ENCODE results near the gene SFTA2. TPM values are rescaled to one million over a fixed set of nuclear protein-coding genes. Genes with fewer than 3 reads are reported as not detected.

SFTA2 gene
- total and polyA plus RNA-seq, 8 donors: 2.8 to 94.7 (median 15.2) TPM; not detected in 3

GRCh38 chr6:30951907-30952469 is 20.0 kb upstream of the SFTA2 start:
- no peak overlapping the region for H3K27ac ChIP-seq
- intact Hi-C loops (cut with DNase I; ENCODE audit: low total_unique reads): no loop called here
- H3K36me3 ChIP-seq: peaks cover 0 to 25% (median 0%) of the 10 kb centered on the region in 4 donors
- H3K9me3 ChIP-seq: no peaks in the 10 kb centered on the region
- DNase-seq: no peak
- no peak for TF ChIP-seq POLR2AphosphoS5 (IDR thresholded peaks at IDR 0.05)
- no peak for TF ChIP-seq CTCF (IDR thresholded peaks at IDR 0.05)
- TF ChIP-seq EP300 (IDR thresholded peaks at IDR 0.05): no peak
- no peak for TF ChIP-seq POLR2A (IDR thresholded peaks at IDR 0.05)
- peaks cover 3 to 18% (median 14%) of the 10 kb centered on the region in 4 donors for H3K4me1 ChIP-seq
- H3K4me3 ChIP-seq: no peak overlapping the region
- peaks cover 0 to 29% (median 6%) of the 10 kb centered on the region in 3 donors for H3K27me3 ChIP-seq
- 77 to 91% (median 86%) methylated on average over 5 of the region's 5 CpGs for WGBS, 5 donors

DNA sequence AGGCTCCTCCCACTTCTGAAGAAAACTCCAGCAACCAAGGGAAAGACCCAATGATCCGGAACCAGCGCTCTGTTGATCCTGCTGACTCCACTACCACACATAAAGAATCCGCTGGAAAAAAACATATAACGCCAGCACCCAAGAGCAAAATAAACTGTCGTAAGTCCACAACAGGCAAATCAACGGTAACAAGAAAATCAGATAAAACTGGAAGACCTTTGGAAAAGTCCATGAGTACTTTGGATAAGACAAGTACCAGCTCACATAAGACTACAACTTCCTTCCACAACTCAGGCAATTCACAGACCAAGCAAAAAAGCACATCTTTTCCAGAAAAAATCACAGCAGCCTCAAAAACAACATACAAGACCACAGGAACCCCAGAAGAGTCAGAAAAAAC is 16.8 kb upstream of the SFTA2 start:
- H3K4me1 ChIP-seq: no peaks in the 10 kb centered on the region
- no peak overlapping the region for H3K4me3 ChIP-seq
- H3K36me3 ChIP-seq: peaks cover 0 to 25% (median 0%) of the 10 kb centered on the region in 4 donors
- no peak for DNase-seq
- intact Hi-C loops (cut with DNase I; ENCODE audit: low total_unique reads): no loop called here
- H3K9me3 ChIP-seq: no peaks in the 10 kb centered on the region
- no peak overlapping the region for H3K27ac ChIP-seq
- WGBS, 5 donors: 64 to 84% (median 74%) methylated on average over 6 of the region's 6 CpGs
- no peak for TF ChIP-seq EP300 (IDR thresholded peaks at IDR 0.05)
- no peak for TF ChIP-seq CTCF (IDR thresholded peaks at IDR 0.05)
- no peak for TF ChIP-seq POLR2AphosphoS5 (IDR thresholded peaks at IDR 0.05)
- no peak for TF ChIP-seq POLR2A (IDR thresholded peaks at IDR 0.05)
- H3K27me3 ChIP-seq: peaks cover 0 to 7% (median 0%) of the 10 kb centered on the region in 3 donors

- peaks cover 6 to 12% (median 11%) of the 10 kb centered on the region in 4 donors for H3K4me1 ChIP-seq
- DNase-seq: peak in 1 of 2 donors; percentile 60
- peak overlapping the region in 1 of 5 donors; percentile 43 for H3K27ac ChIP-seq
- WGBS, 5 donors: 34 to 68% (median 44%) methylated on average over 4 of the region's 4 CpGs
- peaks cover 0 to 25% (median 0%) of the 10 kb centered on the region in 4 donors for H3K36me3 ChIP-seq
- peaks cover 0 to 19% (median 0%) of the 10 kb centered on the region in 3 donors for H3K27me3 ChIP-seq
- no peak overlapping the region for H3K4me3 ChIP-seq
- H3K9me3 ChIP-seq: no peaks in the 10 kb centered on the region
- intact Hi-C loops (cut with DNase I; ENCODE audit: low total_unique reads): no loop called here
- TF ChIP-seq CTCF (IDR thresholded peaks at IDR 0.05): no peak
- TF ChIP-seq POLR2AphosphoS5 (IDR thresholded peaks at IDR 0.05): peak in 1 of 3 donors; percentile 23
- no peak for TF ChIP-seq EP300 (IDR thresholded peaks at IDR 0.05)
These were observed 15.3 kb upstream of the SFTA2 start for GRCh38 chr6:30947231-30947630.

GRCh38 chr6:30945281-30945680 is 13.3 kb upstream of the SFTA2 start:
- Histone ChIP-seq H3K27ac (no peak overlapping the region), H3K27me3 (peaks cover 0 to 31% (median 0%) of the 10 kb centered on the region in 3 donors), H3K4me3 (no peak overlapping the region), H3K9me3 (no peaks in the 10 kb centered on the region), H3K4me1 (peaks cover 6 to 23% (median 20%) of the 10 kb centered on the region in 4 donors), H3K36me3 (peaks cover 0 to 17% (median 0%) of the 10 kb centered on the region in 4 donors)
- WGBS, 5 donors: 84 to 89% (median 85%) methylated on average over 5 of the region's 5 CpGs
- intact Hi-C loops (cut with DNase I; ENCODE audit: low total_unique reads): no loop called here
- no peak for TF ChIP-seq POLR2AphosphoS5 (IDR thresholded peaks at IDR 0.05)
- TF ChIP-seq CTCF (IDR thresholded peaks at IDR 0.05): no peak
- TF ChIP-seq POLR2A (IDR thresholded peaks at IDR 0.05): no peak
- no peak for TF ChIP-seq EP300 (IDR thresholded peaks at IDR 0.05)
- DNase-seq: no peak
